MM.1S (cell line): ENCODE results near the gene CWF19L1.

Source experiments
- DNase-seq: peaks from one replicate; pipeline ENCODE4 v3.0.0-alpha.2; 2015
- H2AFZ ChIP-seq: fragments of 300-600 bp; sonication (generic); 2 replicates; pipeline ENCODE4 v1.6.0; 2016; ENCODE audit warnings: antibody characterized with exemption, low read length
- H3F3A ChIP-seq: fragments of 300-600 bp; sonication (generic); 2 replicates; pipeline ENCODE4 v1.6.1; 2016; ENCODE audit warnings: mild to moderate bottlenecking, antibody characterized with exemption, low read length, moderate library complexity, mixed read lengths; ENCODE audit not compliant: insufficient read depth
- H3K27ac ChIP-seq: fragments of 300-600 bp; sonication (generic); 2 replicates; pipeline ENCODE4 v1.5.1; 2016; ENCODE audit warnings: mild to moderate bottlenecking, low read length
- H3K27me3 ChIP-seq: fragments of 300-600 bp; sonication (generic); replicated peaks from 2 replicates; pipeline ENCODE4 v1.6.0; 2016; ENCODE audit warnings: low read length; ENCODE audit not compliant: insufficient read depth
- H3K36me3 ChIP-seq: fragments of 300-600 bp; sonication (generic); replicated peaks from 2 replicates; pipeline ENCODE4 v1.6.1; 2016; ENCODE audit warnings: mild to moderate bottlenecking, low read length, mixed read lengths; ENCODE audit not compliant: insufficient read depth
- H3K4me1 ChIP-seq: fragments of 300-600 bp; sonication (generic); 2 replicates; pipeline ENCODE4 v1.6.1; 2016; ENCODE audit warnings: low read length, mixed read lengths
- H3K4me2 ChIP-seq: fragments of 300-600 bp; sonication (generic); 2 replicates; pipeline ENCODE4 v1.6.0; 2016; ENCODE audit warnings: low read depth, low read length
- H3K4me3 ChIP-seq: fragments of 300-600 bp; sonication (generic); 2 replicates; pipeline ENCODE4 v1.5.1; 2016; ENCODE audit warnings: low read length, mixed read lengths
- H3K79me2 ChIP-seq: fragments of 300-600 bp; sonication (generic); 2 replicates; pipeline ENCODE4 v1.6.1; 2016; ENCODE audit warnings: mixed run types, low read length, mixed read lengths
- H3K9ac ChIP-seq: fragments of 300-600 bp; sonication (generic); 2 replicates; pipeline ENCODE4 v1.6.1; 2016; ENCODE audit warnings: low read length, mixed read lengths
- H3K9me2 ChIP-seq: fragments of 300-600 bp; sonication (generic); replicated peaks from 2 replicates; pipeline ENCODE4 v1.6.1; 2016; ENCODE audit warnings: mild to moderate bottlenecking, low read length, mixed read lengths; ENCODE audit not compliant: insufficient read depth
- H3K9me3 ChIP-seq: fragments of 300-600 bp; sonication (generic); replicated peaks from 2 replicates; pipeline ENCODE4 v1.6.1; 2016; ENCODE audit warnings: mild to moderate bottlenecking, low read length, mixed read lengths; ENCODE audit not compliant: insufficient read depth
- H4K20me1 ChIP-seq: fragments of 300-600 bp; sonication (generic); 2 replicates; pipeline ENCODE4 v1.6.1; 2016; ENCODE audit warnings: mild to moderate bottlenecking, low read length, moderate library complexity, mixed read lengths; ENCODE audit not compliant: insufficient read depth
- CTCF ChIP-seq: fragments of 300-600 bp; sonication (generic); IDR thresholded peaks from 2 replicates; pipeline ENCODE4 v1.5.1; 2016; ENCODE audit warnings: antibody characterized with exemption, low read length, mixed read lengths
- EZH2 ChIP-seq: fragments of 300-600 bp; sonication (generic); optimal IDR thresholded peaks from 2 replicates; pipeline ENCODE3; 2017; ENCODE audit warnings: low read depth, mild to moderate bottlenecking, antibody characterized with exemption, low read length, mixed read lengths
- EZH2phosphoT487 ChIP-seq: fragments of 300-600 bp; sonication (generic); IDR thresholded peaks from 2 replicates; pipeline ENCODE4 v1.6.1; 2018; ENCODE audit warnings: antibody characterized with exemption, low read length

CWF19L1 gene

GRCh38 chr10:100204370-100204769 lies 63.1 kb downstream of the CWF19L1 start:
- Histone ChIP-seq H3K9ac (no peak overlapping the region), H3K4me2 (no peak overlapping the region), H3F3A (no peaks in the 10 kb centered on the region), H2AFZ (no peak overlapping the region), H3K9me3 (no peaks in the 10 kb centered on the region), H3K27ac (no peak overlapping the region), H3K79me2 (no peaks in the 10 kb centered on the region), H3K4me3 (no peak overlapping the region), H3K27me3 (no peaks in the 10 kb centered on the region), H4K20me1 (no peaks in the 10 kb centered on the region), H3K9me2 (no peaks in the 10 kb centered on the region), H3K36me3 (no peaks in the 10 kb centered on the region), H3K4me1 (no peaks in the 10 kb centered on the region)
- no peak for TF ChIP-seq EZH2phosphoT487
- no peak for TF ChIP-seq CTCF
- TF ChIP-seq EZH2, result no peak
- DNase-seq, result no peak

- no peaks in the 10 kb centered on the region for H3K9me3 ChIP-seq
- H3K79me2 ChIP-seq, result no peaks in the 10 kb centered on the region
- no peak overlapping the region for H3K4me3 ChIP-seq
- H3F3A ChIP-seq, result no peaks in the 10 kb centered on the region
- no peak overlapping the region for H2AFZ ChIP-seq
- H3K27me3 ChIP-seq, result no peaks in the 10 kb centered on the region
- H3K9me2 ChIP-seq, result no peaks in the 10 kb centered on the region
- H3K4me2 ChIP-seq, result no peak overlapping the region
- no peaks in the 10 kb centered on the region for H3K4me1 ChIP-seq
- H4K20me1 ChIP-seq, result no peaks in the 10 kb centered on the region
- no peaks in the 10 kb centered on the region for H3K36me3 ChIP-seq
- H3K9ac ChIP-seq, result no peak overlapping the region
- no peak for DNase-seq
- no peak overlapping the region for H3K27ac ChIP-seq
- no peak for TF ChIP-seq CTCF
- TF ChIP-seq EZH2, result no peak
- no peak for TF ChIP-seq EZH2phosphoT487
Measured at GRCh38 chr10:100201549-100201948, 65.9 kb downstream of the CWF19L1 start.

DNA sequence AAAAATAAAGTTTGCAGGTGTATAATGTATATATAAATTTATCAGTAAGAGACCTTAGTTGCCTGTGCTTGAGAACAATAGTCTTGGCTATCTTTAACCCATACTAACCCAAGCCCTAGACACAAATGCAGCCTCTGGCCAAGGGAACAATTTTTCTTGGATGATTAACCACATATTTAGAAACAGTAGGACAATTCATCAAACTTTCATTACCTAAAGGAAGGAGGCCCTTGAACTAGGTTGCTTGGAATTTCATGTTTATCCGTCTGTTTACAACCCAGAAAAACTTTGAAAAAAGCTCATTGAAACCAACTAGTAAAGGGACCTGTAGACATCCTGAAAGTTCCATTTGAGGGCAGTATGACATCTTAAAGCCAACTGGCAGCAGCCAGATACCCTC lies 72.7 kb downstream of the CWF19L1 start:
- H3K4me3 ChIP-seq, result no peak overlapping the region
- no peak for TF ChIP-seq EZH2
- TF ChIP-seq EZH2phosphoT487, result no peak
- no peak for TF ChIP-seq CTCF

More for the DNA sequence above, 72.7 kb downstream of the CWF19L1 start:
- Histone ChIP-seq H3K4me1 (no peaks in the 10 kb centered on the region), H3K27me3 (no peaks in the 10 kb centered on the region), H3K27ac (no peak overlapping the region), H3K79me2 (no peaks in the 10 kb centered on the region), H3K9me3 (no peaks in the 10 kb centered on the region), H3K36me3 (no peaks in the 10 kb centered on the region), H3K9ac (no peak overlapping the region), H4K20me1 (no peaks in the 10 kb centered on the region), H2AFZ (no peak overlapping the region), H3K9me2 (no peaks in the 10 kb centered on the region), H3K4me2 (no peak overlapping the region), H3F3A (no peaks in the 10 kb centered on the region)
- DNase-seq, result no peak
